Measurements from ENCODE around the gene DCAF11.

GRCh38 chr14:24159777-24160498 lies 45.4 kb downstream of the DCAF11 start:
- no peak for TF ChIP-seq CTCF (conservative IDR thresholded peaks at IDR 0.05; ENCODE audit: low read depth, low read length)
- TF ChIP-seq EZH2 (IDR thresholded peaks at IDR 0.05; ENCODE audit: low read length, unreplicated experiment), result no peak
